WTC11 (cell line): Measurements from ENCODE around the gene AMPD3. TPM values are rescaled to one million over a fixed set of nuclear protein-coding genes. Genes with fewer than 3 reads are reported as not detected.

Experiments
- ATAC-seq: fragments of 200-7000 bp; cut with Tn5 transposase; 2 replicates; pipeline ENCODE4 v1.10.0; 2021; ENCODE audit warnings: mild to moderate bottlenecking, moderate library complexity
- CTCF ChIA-PET: fragments of 300-600 bp; sonication (Branson Sonifier 250); formaldehyde crosslinking; loops from one replicate; lab custom pipeline; 2021; ENCODE audit warnings: antibody characterized with exemption; lab: Charles Lee
- POLR2A ChIA-PET: fragments of 350-600 bp; sonication (Branson Sonifier 250); formaldehyde crosslinking; loops from one replicate; lab custom pipeline; 2021; ENCODE audit warnings: antibody characterized with exemption; lab: Charles Lee
- DNase-seq: peaks from one replicate; pipeline ENCODE4 v3.0.0; 2021; ENCODE audit warnings: low spot score
- H3K27ac Mint-ChIP-seq: 2 replicates; pipeline ENCODE4 v1.8.0; 2021; ENCODE audit warnings: mixed read lengths
- H3K27me3 Mint-ChIP-seq: 2 replicates; pipeline ENCODE4 v1.8.0; 2021; ENCODE audit warnings: low read depth, mild to moderate bottlenecking, moderate library complexity, mixed read lengths
- H3K36me3 Mint-ChIP-seq: 2 replicates; pipeline ENCODE4 v1.8.0; 2021; ENCODE audit warnings: mixed read lengths
- H3K4me1 Mint-ChIP-seq: 2 replicates; pipeline ENCODE4 v1.8.0; 2022; ENCODE audit warnings: mixed read lengths
- H3K4me3 Mint-ChIP-seq: 2 replicates; pipeline ENCODE4 v1.8.0; 2021; ENCODE audit warnings: mild to moderate bottlenecking, moderate library complexity, mixed read lengths
- H3K9me3 Mint-ChIP-seq: 2 replicates; pipeline ENCODE4 v1.8.0; 2021; ENCODE audit warnings: mixed read lengths
- CBFB ChIP-seq: sonication (generic); formaldehyde crosslinking; IDR thresholded peaks from 2 replicates; pipeline ENCODE4 v1.8.1; 2022; ENCODE audit warnings: mild to moderate bottlenecking, low read depth, missing genetic modification reagents
- EMX1 ChIP-seq: fragments of 250-450 bp; sonication (Bioruptor Pico); IDR thresholded peaks from 2 replicates; pipeline ENCODE4 v1.8.0; 2021; ENCODE audit warnings: mild to moderate bottlenecking
- ETV6 ChIP-seq: sonication (generic); formaldehyde crosslinking; IDR thresholded peaks from 2 replicates; pipeline ENCODE4 v1.8.1; 2022; ENCODE audit warnings: mild to moderate bottlenecking, missing genetic modification reagents
- FOXK1 ChIP-seq: sonication (generic); formaldehyde crosslinking; IDR thresholded peaks from 2 replicates; pipeline ENCODE4 v1.8.0; 2022; ENCODE audit warnings: mild to moderate bottlenecking, moderate library complexity, missing genetic modification reagents
- GABPB1 ChIP-seq: sonication (generic); formaldehyde crosslinking; IDR thresholded peaks from 2 replicates; pipeline ENCODE4 v1.8.1; 2023; ENCODE audit warnings: mild to moderate bottlenecking, missing genetic modification reagents
- MYBL2 ChIP-seq: sonication (generic); formaldehyde crosslinking; IDR thresholded peaks from 2 replicates; pipeline ENCODE4 v1.8.1; 2023; ENCODE audit warnings: mild to moderate bottlenecking, moderate library complexity, missing genetic modification reagents
- NR2C2 ChIP-seq: sonication (generic); formaldehyde crosslinking; IDR thresholded peaks from 2 replicates; pipeline ENCODE4 v1.8.0; 2022; ENCODE audit warnings: mild to moderate bottlenecking, missing genetic modification reagents
- TP53 ChIP-seq: sonication (generic); formaldehyde crosslinking; IDR thresholded peaks from 2 replicates; pipeline ENCODE4 v1.8.1; 2023; ENCODE audit warnings: mild to moderate bottlenecking, missing genetic modification reagents
- ZNF121 ChIP-seq: sonication (generic); formaldehyde crosslinking; IDR thresholded peaks from 2 replicates; pipeline ENCODE4 v1.8.0; 2023; ENCODE audit warnings: missing genetic modification reagents
- ZNF423 ChIP-seq: fragments of 250-450 bp; sonication (Bioruptor Pico); IDR thresholded peaks from 2 replicates; pipeline ENCODE4 v2.1.2; 2022; ENCODE audit warnings: mild to moderate bottlenecking, moderate library complexity
- total RNA-seq: library from RNA; stranded (reverse); gene quantifications from 3 replicates; pipeline ENCODE4 v1.2.3, GENCODE V29; 2021
- TF ChIP-seq, protein P1 (sequence below): sonication (generic); formaldehyde crosslinking; IDR thresholded peaks from 2 replicates; pipeline ENCODE4 v1.8.0; 2022; ENCODE audit warnings: missing genetic modification reagents
- TF ChIP-seq, protein P2 (sequence below): fragments of 200-600 bp; IDR thresholded peaks from 2 replicates; pipeline ENCODE4 v1.8.0; 2022; ENCODE audit warnings: antibody characterized with exemption
- TF ChIP-seq, protein P3 (sequence below): sonication (generic); formaldehyde crosslinking; IDR thresholded peaks from 2 replicates; pipeline ENCODE4 v1.8.1; 2023; ENCODE audit warnings: mild to moderate bottlenecking, missing genetic modification reagents
- TF ChIP-seq, protein P4 (sequence below): sonication (generic); formaldehyde crosslinking; conservative IDR thresholded peaks from 2 replicates; pipeline ENCODE4 v1.8.1; 2022; ENCODE audit warnings: mild to moderate bottlenecking, missing genetic modification reagents
- TF ChIP-seq, protein P5 (sequence below): sonication (generic); formaldehyde crosslinking; IDR thresholded peaks from 2 replicates; pipeline ENCODE4 v1.8.1; 2023; ENCODE audit warnings: mild to moderate bottlenecking, missing genetic modification reagents, moderate library complexity
- TF ChIP-seq, protein P6 (sequence below): sonication (generic); formaldehyde crosslinking; IDR thresholded peaks from 2 replicates; pipeline ENCODE4 v1.8.1; 2022; ENCODE audit warnings: mild to moderate bottlenecking, moderate library complexity, missing genetic modification reagents
- TF ChIP-seq, protein P7 (sequence below): sonication (generic); formaldehyde crosslinking; IDR thresholded peaks from 2 replicates; pipeline ENCODE4 v1.8.0; 2022; ENCODE audit warnings: mild to moderate bottlenecking, missing genetic modification reagents

AMPD3 gene
- total RNA-seq, 1 experiment from 2014 or later, result 6.4 TPM

DNA sequence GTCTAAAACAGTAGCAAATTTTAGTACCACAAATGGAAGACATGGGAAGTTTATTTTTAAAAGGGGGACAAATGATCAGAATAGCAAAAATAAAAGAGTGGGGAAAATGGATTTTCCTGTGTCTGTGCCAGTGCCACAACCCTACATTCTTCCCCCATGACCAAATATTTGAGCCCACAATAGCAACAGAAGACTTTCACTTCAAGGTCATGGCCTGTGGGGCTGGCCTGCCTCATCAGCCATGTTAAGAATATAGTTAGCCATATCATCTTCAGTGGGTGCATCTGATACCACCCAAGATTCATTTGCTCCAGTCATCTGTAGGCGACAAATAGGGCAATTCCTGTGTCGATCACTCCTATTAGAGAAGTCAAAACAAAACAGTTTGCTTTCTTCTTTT is 59.6 kb downstream of the AMPD3 start:
- POLR2A ChIA-PET, result no interaction called here
- ATAC-seq (no peak), DNase-seq (no peak)
- no peak overlapping the region for H3K27ac Mint-ChIP-seq
- peaks cover 9% of the 10 kb centered on the region for H3K27me3 Mint-ChIP-seq
- no peak for TF ChIP-seq ETV6
- TF ChIP-seq, protein P1, sequence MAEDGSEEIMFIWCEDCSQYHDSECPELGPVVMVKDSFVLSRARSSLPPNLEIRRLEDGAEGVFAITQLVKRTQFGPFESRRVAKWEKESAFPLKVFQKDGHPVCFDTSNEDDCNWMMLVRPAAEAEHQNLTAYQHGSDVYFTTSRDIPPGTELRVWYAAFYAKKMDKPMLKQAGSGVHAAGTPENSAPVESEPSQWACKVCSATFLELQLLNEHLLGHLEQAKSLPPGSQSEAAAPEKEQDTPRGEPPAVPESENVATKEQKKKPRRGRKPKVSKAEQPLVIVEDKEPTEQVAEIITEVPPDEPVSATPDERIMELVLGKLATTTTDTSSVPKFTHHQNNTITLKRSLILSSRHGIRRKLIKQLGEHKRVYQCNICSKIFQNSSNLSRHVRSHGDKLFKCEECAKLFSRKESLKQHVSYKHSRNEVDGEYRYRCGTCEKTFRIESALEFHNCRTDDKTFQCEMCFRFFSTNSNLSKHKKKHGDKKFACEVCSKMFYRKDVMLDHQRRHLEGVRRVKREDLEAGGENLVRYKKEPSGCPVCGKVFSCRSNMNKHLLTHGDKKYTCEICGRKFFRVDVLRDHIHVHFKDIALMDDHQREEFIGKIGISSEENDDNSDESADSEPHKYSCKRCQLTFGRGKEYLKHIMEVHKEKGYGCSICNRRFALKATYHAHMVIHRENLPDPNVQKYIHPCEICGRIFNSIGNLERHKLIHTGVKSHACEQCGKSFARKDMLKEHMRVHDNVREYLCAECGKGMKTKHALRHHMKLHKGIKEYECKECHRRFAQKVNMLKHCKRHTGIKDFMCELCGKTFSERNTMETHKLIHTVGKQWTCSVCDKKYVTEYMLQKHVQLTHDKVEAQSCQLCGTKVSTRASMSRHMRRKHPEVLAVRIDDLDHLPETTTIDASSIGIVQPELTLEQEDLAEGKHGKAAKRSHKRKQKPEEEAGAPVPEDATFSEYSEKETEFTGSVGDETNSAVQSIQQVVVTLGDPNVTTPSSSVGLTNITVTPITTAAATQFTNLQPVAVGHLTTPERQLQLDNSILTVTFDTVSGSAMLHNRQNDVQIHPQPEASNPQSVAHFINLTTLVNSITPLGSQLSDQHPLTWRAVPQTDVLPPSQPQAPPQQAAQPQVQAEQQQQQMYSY (CRISPR knock-in tag), result no peak
- no peak for TF ChIP-seq MYBL2 (CRISPR knock-in tag)
- no peak overlapping the region for H3K4me3 Mint-ChIP-seq
- H3K9me3 Mint-ChIP-seq, result no peaks in the 10 kb centered on the region
- CTCF ChIA-PET, result interaction anchor here (1.1 to 1.4 kb wide), 2 partner anchors 26 to 220 kb away, joined by 3 to 4 read pairs; no protein-coding TSS in a partner anchor
- no peaks in the 10 kb centered on the region; the same call in 1 of the 2 replicates for H3K4me1 Mint-ChIP-seq
- no peaks in the 10 kb centered on the region for H3K36me3 Mint-ChIP-seq

DNA sequence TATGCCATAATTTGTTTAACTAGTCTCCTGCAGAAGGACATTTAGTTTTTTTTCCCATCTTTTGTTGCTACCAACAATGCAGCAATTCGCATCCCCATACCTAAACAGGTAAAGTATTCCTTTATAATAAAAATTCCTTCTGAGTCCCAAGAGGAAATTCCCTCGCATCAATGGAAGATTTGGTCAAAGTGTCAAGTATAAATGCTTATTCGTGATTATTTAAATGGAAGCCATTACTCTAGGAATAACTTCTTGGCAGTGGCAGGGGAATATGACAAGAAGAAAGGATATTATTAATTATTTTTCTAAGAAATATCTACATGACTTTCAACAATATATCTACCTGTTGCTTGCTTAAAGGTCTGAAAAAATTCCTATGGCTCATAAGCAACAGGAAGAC is 60.4 kb downstream of the AMPD3 start:
- no peak overlapping the region for H3K4me3 Mint-ChIP-seq
- TF ChIP-seq, protein P2, sequence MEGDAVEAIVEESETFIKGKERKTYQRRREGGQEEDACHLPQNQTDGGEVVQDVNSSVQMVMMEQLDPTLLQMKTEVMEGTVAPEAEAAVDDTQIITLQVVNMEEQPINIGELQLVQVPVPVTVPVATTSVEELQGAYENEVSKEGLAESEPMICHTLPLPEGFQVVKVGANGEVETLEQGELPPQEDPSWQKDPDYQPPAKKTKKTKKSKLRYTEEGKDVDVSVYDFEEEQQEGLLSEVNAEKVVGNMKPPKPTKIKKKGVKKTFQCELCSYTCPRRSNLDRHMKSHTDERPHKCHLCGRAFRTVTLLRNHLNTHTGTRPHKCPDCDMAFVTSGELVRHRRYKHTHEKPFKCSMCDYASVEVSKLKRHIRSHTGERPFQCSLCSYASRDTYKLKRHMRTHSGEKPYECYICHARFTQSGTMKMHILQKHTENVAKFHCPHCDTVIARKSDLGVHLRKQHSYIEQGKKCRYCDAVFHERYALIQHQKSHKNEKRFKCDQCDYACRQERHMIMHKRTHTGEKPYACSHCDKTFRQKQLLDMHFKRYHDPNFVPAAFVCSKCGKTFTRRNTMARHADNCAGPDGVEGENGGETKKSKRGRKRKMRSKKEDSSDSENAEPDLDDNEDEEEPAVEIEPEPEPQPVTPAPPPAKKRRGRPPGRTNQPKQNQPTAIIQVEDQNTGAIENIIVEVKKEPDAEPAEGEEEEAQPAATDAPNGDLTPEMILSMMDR, result no peak
- no peak for TF ChIP-seq FOXK1 (CRISPR knock-in tag)
- TF ChIP-seq, protein P3, sequence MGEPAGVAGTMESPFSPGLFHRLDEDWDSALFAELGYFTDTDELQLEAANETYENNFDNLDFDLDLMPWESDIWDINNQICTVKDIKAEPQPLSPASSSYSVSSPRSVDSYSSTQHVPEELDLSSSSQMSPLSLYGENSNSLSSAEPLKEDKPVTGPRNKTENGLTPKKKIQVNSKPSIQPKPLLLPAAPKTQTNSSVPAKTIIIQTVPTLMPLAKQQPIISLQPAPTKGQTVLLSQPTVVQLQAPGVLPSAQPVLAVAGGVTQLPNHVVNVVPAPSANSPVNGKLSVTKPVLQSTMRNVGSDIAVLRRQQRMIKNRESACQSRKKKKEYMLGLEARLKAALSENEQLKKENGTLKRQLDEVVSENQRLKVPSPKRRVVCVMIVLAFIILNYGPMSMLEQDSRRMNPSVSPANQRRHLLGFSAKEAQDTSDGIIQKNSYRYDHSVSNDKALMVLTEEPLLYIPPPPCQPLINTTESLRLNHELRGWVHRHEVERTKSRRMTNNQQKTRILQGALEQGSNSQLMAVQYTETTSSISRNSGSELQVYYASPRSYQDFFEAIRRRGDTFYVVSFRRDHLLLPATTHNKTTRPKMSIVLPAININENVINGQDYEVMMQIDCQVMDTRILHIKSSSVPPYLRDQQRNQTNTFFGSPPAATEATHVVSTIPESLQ (CRISPR knock-in tag), result no peak
- POLR2A ChIA-PET, result no interaction called here

DNA sequence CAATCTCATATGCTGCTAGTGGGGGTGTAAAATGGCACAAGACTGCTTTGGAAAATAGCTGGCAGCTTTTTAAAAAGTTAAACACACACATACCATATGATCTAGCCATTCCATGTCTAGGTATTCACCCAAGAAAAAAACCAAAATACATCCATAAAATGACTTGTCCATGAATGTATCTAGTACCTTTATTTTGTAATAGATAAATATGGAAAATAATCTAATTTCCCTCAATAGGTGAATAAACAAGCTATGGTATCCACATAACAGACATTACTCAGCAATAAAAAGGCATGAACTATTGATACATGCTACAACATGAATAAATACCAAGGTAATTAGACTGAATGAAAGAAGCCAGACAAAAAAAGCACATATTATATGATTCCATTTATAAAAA is 63.1 kb downstream of the AMPD3 start:
- H3K4me3 Mint-ChIP-seq, result no peak overlapping the region
- no peak overlapping the region for H3K27ac Mint-ChIP-seq
- no peak for DNase-seq
- no peaks in the 10 kb centered on the region for H3K36me3 Mint-ChIP-seq
- peaks cover 6% of the 10 kb centered on the region for H3K27me3 Mint-ChIP-seq
- no peaks in the 10 kb centered on the region for H3K9me3 Mint-ChIP-seq
- POLR2A ChIA-PET, result interaction anchor here (0.6 kb wide), 1 partner anchor 211 kb away, joined by 3 read pairs; no protein-coding TSS in a partner anchor
- H3K4me1 Mint-ChIP-seq, result no peaks in the 10 kb centered on the region
- CTCF ChIA-PET, result interaction anchor here (2.2 kb wide), 1 partner anchor 22 kb away, joined by 5 read pairs; the partner anchor contains the start of gene RNF141
- TF ChIP-seq, protein P4, sequence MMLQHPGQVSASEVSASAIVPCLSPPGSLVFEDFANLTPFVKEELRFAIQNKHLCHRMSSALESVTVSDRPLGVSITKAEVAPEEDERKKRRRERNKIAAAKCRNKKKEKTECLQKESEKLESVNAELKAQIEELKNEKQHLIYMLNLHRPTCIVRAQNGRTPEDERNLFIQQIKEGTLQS (CRISPR knock-in tag), result no peak
- TF ChIP-seq, protein P5, sequence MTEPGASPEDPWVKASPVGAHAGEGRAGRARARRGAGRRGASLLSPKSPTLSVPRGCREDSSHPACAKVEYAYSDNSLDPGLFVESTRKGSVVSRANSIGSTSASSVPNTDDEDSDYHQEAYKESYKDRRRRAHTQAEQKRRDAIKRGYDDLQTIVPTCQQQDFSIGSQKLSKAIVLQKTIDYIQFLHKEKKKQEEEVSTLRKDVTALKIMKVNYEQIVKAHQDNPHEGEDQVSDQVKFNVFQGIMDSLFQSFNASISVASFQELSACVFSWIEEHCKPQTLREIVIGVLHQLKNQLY, result no peak
- TF ChIP-seq TP53 (CRISPR knock-in tag), result no peak
- no peak for TF ChIP-seq ZNF121 (CRISPR knock-in tag)
- TF ChIP-seq, protein P6, sequence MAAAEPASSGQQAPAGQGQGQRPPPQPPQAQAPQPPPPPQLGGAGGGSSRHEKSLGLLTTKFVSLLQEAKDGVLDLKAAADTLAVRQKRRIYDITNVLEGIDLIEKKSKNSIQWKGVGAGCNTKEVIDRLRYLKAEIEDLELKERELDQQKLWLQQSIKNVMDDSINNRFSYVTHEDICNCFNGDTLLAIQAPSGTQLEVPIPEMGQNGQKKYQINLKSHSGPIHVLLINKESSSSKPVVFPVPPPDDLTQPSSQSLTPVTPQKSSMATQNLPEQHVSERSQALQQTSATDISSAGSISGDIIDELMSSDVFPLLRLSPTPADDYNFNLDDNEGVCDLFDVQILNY, result no peak
- no peak for TF ChIP-seq NR2C2 (CRISPR knock-in tag)
- TF ChIP-seq, protein P7, sequence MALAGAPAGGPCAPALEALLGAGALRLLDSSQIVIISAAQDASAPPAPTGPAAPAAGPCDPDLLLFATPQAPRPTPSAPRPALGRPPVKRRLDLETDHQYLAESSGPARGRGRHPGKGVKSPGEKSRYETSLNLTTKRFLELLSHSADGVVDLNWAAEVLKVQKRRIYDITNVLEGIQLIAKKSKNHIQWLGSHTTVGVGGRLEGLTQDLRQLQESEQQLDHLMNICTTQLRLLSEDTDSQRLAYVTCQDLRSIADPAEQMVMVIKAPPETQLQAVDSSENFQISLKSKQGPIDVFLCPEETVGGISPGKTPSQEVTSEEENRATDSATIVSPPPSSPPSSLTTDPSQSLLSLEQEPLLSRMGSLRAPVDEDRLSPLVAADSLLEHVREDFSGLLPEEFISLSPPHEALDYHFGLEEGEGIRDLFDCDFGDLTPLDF (CRISPR knock-in tag), result no peak
- TF ChIP-seq EMX1, result no peak
- no peak for TF ChIP-seq FOXK1 (CRISPR knock-in tag)
- TF ChIP-seq GABPB1, result no peak
- no peak for TF ChIP-seq ZNF423 (CRISPR knock-in tag)
- TF ChIP-seq, protein P3 (CRISPR knock-in tag), result no peak
- no peak for TF ChIP-seq CBFB (CRISPR knock-in tag)
- TF ChIP-seq, all 79 proteins: peak for 0
- no peak for ATAC-seq

More for the DNA sequence above, 60.4 kb downstream of the AMPD3 start:
- ATAC-seq, result no peak
- no peaks in the 10 kb centered on the region for H3K9me3 Mint-ChIP-seq
- H3K27me3 Mint-ChIP-seq, result peaks cover 9% of the 10 kb centered on the region
- H3K27ac Mint-ChIP-seq, result 0 out of 2 replicates have a peak overlapping the region, but pooled peaks have one; percentile 28
- H3K4me1 Mint-ChIP-seq, result no peaks in the 10 kb centered on the region; the same call in 1 of the 2 replicates
- CTCF ChIA-PET, result interaction anchor here (1.4 kb wide), 2 partner anchors 26 to 139 kb away, joined by 3 to 7 read pairs; partner anchors contain the start of gene RNF141
- no peak for DNase-seq
- H3K36me3 Mint-ChIP-seq, result no peaks in the 10 kb centered on the region
